NCI-H345 treated with DMSO at 0.1 percent for 48 hours (cell line): ENCODE data around the gene ASCL5.
A peak's percentile ranks its signal among the peaks of the same experiment; 100 is the strongest.

Experiments used
- DNase-seq: peaks from one replicate; lab custom pipeline; 2025; ENCODE audit not compliant: unreplicated experiment; lab: John Stamatoyannopoulos, UW

Gene ASCL5

GRCh38 chr1:201153474-201154388 lies 26.7 kb upstream of the ASCL5 start:
- no peak for DNase-seq

GRCh38 chr1:201149400-201149799 lies 22.4 kb upstream of the ASCL5 start:
- no peak for DNase-seq

- no peak for DNase-seq
Observed at GRCh38 chr1:201147396-201148015, 20.5 kb upstream of the ASCL5 start.

- DNase-seq = no peak
Observed at GRCh38 chr1:201146626-201147390, 19.8 kb upstream of the ASCL5 start.

GRCh38 chr1:201145816-201146215 lies 18.8 kb upstream of the ASCL5 start:
- DNase-seq = no peak

- DNase-seq = no peak
Observed at GRCh38 chr1:201145132-201145531, 18.1 kb upstream of the ASCL5 start.

- DNase-seq = no peak
Observed at GRCh38 chr1:201144701-201145100, 17.7 kb upstream of the ASCL5 start.

GRCh38 chr1:201143726-201144635 lies 17.0 kb upstream of the ASCL5 start:
- DNase-seq = no peak

GRCh38 chr1:201142849-201143725 lies 16.1 kb upstream of the ASCL5 start:
- DNase-seq = no peak

- DNase-seq = no peak
Observed at GRCh38 chr1:201142011-201142848, 15.2 kb upstream of the ASCL5 start.

GRCh38 chr1:201141418-201141817 lies 14.4 kb upstream of the ASCL5 start:
- no peak for DNase-seq

GRCh38 chr1:201140941-201141260 lies 13.9 kb upstream of the ASCL5 start:
- no peak for DNase-seq

GRCh38 chr1:201140235-201140940 lies 13.4 kb upstream of the ASCL5 start:
- peak; percentile 36 for DNase-seq

GRCh38 chr1:201139756-201140155 lies 12.8 kb upstream of the ASCL5 start:
- DNase-seq = no peak

GRCh38 chr1:201139306-201139705 lies 12.3 kb upstream of the ASCL5 start:
- DNase-seq = no peak

- no peak for DNase-seq
Observed at GRCh38 chr1:201138311-201138840, 11.4 kb upstream of the ASCL5 start.

GRCh38 chr1:201137579-201138310 lies 10.8 kb upstream of the ASCL5 start:
- DNase-seq = no peak
